Measurements from ENCODE around the gene PRKCA.

DNA sequence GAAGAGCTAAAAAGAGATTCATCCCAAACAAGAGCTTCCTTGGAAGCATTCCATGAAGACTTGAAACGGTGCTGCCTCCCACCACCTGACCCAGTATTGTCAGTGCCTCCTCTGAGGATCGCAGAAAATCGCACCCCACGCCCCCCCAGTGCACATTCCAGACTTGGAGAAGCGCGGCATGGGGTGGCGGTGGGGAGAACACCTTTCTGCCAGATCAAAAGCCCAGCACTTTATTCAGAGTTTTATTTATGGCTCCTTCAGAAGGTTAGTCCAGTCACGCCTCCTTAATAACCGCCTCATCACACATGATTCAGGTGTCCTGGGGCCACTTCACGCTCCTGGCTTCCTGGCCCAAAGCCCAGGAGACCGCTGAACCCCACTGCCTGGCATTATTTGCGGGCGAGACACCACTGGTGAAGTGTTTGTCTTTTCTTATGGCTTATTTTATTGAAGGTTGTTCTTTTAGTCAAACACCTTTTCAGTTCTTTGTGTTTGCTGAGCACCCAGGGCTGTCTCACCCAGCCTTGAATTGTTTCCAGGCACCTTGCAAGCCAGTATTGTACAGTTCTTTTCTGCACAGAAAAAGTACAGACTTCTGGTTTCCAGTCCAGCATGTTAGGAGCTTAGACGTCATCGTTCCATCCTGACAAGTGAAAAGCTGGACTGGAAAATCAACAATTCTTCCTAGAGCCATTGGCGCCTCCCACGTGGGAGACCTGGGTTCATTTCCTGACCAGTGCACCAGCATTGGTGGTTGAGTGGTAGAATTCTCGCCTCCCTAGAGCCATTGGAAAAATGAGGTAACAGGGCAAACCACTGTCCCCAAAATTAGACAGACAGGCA lies 452.9 kb downstream of the PRKCA start:
- TF ChIP-seq EZH2 (IDR thresholded peaks at IDR 0.05; ENCODE audit: borderline replicate concordance, low read depth, low read length, severe bottlenecking) (no peak), CTCF (IDR thresholded peaks at IDR 0.05; ENCODE audit: extremely low read depth in 1 of 2, insufficient read depth in 1 of 2, low read depth in 1 of 2, low read length in 2 of 2) (no peak), JUN (IDR thresholded peaks at IDR 0.05; ENCODE audit: borderline replicate concordance, insufficient read depth, insufficient read length, low read depth) (no peak), MAX (IDR thresholded peaks at IDR 0.05; ENCODE audit: insufficient read depth, insufficient read length) (no peak), POLR2A (IDR thresholded peaks at IDR 0.05; ENCODE audit: low read depth, low read length) (no peak)

Measured in endothelial cell of umbilical vein (primary cell).